ENCODE data around the gene NCAPD3.

Gene NCAPD3

DNA sequence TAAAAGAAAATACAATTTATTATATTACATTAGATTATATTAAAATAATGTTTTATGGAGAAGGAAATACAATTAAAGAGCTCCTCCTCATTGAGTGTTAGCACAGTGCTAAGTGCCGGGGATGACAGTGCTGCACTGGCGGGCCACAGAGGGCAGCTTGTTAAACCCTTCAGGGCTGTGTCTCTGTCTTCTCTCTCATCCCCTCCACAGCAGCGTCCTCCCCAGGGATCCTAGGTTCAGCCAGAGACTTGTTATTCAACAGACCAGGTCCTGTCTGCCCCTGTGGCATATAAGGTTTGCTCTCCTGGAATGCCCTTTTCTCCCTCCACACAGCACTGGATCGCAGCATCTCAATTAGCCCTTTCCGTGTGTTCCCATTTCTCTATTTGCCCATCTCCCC lies 15.2 kb upstream of the NCAPD3 start:
- H3K4me3 Mint-ChIP-seq: no peak overlapping the region
- peaks cover 11% of the 10 kb centered on the region for H3K4me1 Mint-ChIP-seq
- DNase-seq (ENCODE audit: low spot score in 2 of 2): no peak
- no peak overlapping the region for H3K27ac Mint-ChIP-seq
- peaks cover 74% of the 10 kb centered on the region for H3K36me3 Mint-ChIP-seq
- H3K9me3 Mint-ChIP-seq: no peaks in the 10 kb centered on the region
- ATAC-seq: no peak

GRCh38 chr11:134237557-134237922 lies 13.8 kb upstream of the NCAPD3 start:
- peak overlapping the region; percentile 1 for H3K27ac Mint-ChIP-seq
- no peak for ATAC-seq
- no peak for DNase-seq (ENCODE audit: low spot score in 2 of 2)
- peaks cover 59% of the 10 kb centered on the region for H3K36me3 Mint-ChIP-seq
- H3K4me3 Mint-ChIP-seq: no peak overlapping the region
- H3K4me1 Mint-ChIP-seq: peaks cover 16% of the 10 kb centered on the region
- no peaks in the 10 kb centered on the region for H3K9me3 Mint-ChIP-seq

- H3K36me3 Mint-ChIP-seq: peaks cover 54% of the 10 kb centered on the region
- peak overlapping the region; percentile 1 for H3K27ac Mint-ChIP-seq
- no peak for DNase-seq (ENCODE audit: low spot score in 2 of 2)
- no peak for ATAC-seq
- peaks cover 22% of the 10 kb centered on the region for H3K4me1 Mint-ChIP-seq
- no peaks in the 10 kb centered on the region for H3K9me3 Mint-ChIP-seq
- no peak overlapping the region for H3K4me3 Mint-ChIP-seq
Measured at GRCh38 chr11:134236834-134237556, 13.2 kb upstream of the NCAPD3 start.

- ATAC-seq (no peak), DNase-seq (ENCODE audit: low spot score in 2 of 2) (no peak)
- Mint-ChIP-seq H3K9me3 (no peaks in the 10 kb centered on the region), H3K36me3 (peaks cover 51% of the 10 kb centered on the region), H3K4me3 (no peak overlapping the region), H3K4me1 (peaks cover 33% of the 10 kb centered on the region), H3K27ac (no peak overlapping the region)
Measured at GRCh38 chr11:134235399-134235798, 11.6 kb upstream of the NCAPD3 start.

GRCh38 chr11:134233729-134234179 lies 10.0 kb upstream of the NCAPD3 start:
- no peak overlapping the region for H3K4me3 Mint-ChIP-seq
- no peak overlapping the region for H3K27ac Mint-ChIP-seq
- DNase-seq (ENCODE audit: low spot score in 2 of 2) (no peak), ATAC-seq (no peak)
- H3K36me3 Mint-ChIP-seq: peaks cover 43% of the 10 kb centered on the region
- no peaks in the 10 kb centered on the region for H3K9me3 Mint-ChIP-seq
- peaks cover 49% of the 10 kb centered on the region for H3K4me1 Mint-ChIP-seq

DNA sequence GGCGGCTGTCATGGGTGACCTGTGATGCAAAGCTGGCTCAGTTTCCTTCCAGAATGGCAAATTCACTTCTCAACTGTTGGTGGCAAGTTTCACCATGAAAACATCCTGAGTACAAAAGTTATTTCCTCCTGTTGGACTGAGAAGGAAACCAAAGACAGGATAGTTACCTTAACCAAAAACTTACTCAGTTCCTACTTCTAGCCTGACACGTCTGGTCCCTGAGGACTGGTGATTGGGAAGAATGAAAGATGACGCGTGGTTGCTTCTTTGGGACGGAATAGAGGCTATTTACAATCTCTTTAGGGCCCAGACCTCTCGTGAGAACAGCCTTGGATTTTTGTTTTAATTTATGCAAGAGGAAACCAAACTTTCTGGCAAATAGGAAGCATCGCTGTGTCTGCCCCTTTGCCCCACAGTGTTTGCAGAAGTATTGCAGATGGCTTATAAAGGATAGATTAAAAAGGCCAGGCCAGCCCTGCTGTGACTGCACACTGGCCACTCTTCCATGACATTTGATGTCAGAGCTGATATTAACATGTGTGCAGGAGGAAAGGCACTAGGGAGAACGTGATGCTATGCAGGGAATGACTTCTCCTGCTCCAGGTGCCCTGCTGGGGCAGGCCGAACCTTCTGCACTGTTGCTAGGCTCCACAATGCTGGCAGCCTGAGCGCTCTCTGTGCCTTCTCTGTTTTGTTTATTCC lies 8.3 kb upstream of the NCAPD3 start:
- peaks cover 30% of the 10 kb centered on the region for H3K36me3 Mint-ChIP-seq
- no peaks in the 10 kb centered on the region for H3K9me3 Mint-ChIP-seq
- ATAC-seq (no peak), DNase-seq (ENCODE audit: low spot score in 2 of 2) (no peak)
- H3K4me3 Mint-ChIP-seq: no peak overlapping the region
- H3K4me1 Mint-ChIP-seq: peaks cover 55% of the 10 kb centered on the region
- no peak overlapping the region for H3K27ac Mint-ChIP-seq

DNA sequence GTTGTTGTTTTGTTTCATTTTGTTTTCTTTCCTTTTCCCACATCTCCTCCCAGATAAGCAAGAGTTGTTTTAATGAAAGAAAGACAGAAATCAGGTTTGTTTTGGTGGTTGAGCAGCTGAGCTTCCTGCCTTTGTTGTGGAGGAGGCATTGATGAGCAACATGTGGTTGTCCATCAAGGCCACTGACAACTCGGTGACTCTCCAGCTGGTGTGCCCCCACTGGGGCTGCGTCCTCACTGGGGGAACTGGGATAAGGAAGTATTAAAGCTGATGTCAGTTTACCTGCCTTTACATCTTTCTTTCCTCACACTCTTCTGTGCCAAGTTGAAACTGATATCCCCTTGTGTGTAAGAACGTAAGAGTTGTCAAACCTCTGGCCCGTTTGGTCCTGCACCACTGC lies 6.6 kb upstream of the NCAPD3 start:
- DNase-seq (ENCODE audit: low spot score in 2 of 2) (no peak), ATAC-seq (no peak)
- no peaks in the 10 kb centered on the region for H3K9me3 Mint-ChIP-seq
- peaks cover 20% of the 10 kb centered on the region for H3K36me3 Mint-ChIP-seq
- H3K4me3 Mint-ChIP-seq: peak overlapping the region; percentile 39
- no peak overlapping the region for H3K27ac Mint-ChIP-seq
- H3K4me1 Mint-ChIP-seq: peaks cover 70% of the 10 kb centered on the region

DNA sequence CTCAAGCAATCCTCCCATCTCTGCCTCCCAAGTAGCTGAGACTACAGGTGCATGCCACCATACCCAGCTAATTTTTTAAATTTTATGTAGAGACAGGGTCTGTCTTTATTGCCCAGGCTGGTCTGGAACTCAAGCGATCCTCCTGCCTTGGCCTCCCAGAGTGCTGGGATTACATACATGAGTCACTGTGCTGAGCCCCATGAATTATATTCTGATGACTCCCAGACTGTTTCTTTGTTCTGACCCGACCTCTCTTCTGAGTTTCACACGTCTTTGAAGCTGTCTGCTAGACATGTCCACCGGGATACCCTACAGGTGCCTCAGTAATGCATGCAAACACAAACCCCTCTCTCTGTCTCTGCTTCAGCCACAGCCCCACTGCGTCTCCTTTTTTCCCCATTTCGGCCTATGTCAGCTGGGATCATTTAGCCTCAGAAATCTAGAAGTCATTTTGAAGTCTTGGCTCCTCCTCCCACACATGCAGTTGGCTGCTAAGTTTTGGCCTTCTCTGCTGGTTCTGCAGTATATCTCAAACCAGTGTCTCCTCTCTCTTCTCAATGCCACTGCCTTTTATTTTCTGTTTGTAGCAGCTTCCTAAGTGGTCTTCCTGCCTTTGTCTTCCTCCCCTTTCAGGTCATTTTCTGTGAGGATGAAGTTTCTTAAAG lies 5.5 kb upstream of the NCAPD3 start:
- peak overlapping the region; percentile 39 for H3K4me3 Mint-ChIP-seq
- DNase-seq (ENCODE audit: low spot score in 2 of 2) (no peak), ATAC-seq (no peak)
- H3K9me3 Mint-ChIP-seq: no peaks in the 10 kb centered on the region
- peaks cover 14% of the 10 kb centered on the region for H3K36me3 Mint-ChIP-seq
- H3K4me1 Mint-ChIP-seq: peaks cover 74% of the 10 kb centered on the region
- peak overlapping the region; percentile 70 for H3K27ac Mint-ChIP-seq

DNA sequence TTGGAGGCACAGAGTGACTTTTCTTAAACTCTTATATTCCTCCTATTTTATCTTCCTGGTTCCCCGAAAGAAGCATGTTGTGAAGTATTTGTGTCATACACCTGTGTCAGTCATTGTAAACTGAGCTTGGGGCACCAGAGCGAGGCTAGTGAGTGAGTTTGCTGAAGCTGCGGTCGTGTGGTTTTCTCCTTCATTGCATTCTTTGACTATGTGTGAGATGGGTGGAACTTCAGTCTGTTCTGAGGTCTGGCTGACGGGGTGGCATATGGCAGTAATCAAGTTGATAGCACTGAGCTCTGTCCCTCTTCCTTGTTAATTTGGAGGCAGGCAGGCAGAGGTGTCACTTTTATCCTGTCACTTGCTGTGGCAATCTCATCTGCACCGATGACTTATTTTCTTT lies 4.9 kb upstream of the NCAPD3 start:
- Mint-ChIP-seq H3K4me1 (peaks cover 74% of the 10 kb centered on the region), H3K9me3 (no peaks in the 10 kb centered on the region), H3K4me3 (peak overlapping the region; percentile 39), H3K27ac (no peak overlapping the region), H3K36me3 (peaks cover 20% of the 10 kb centered on the region)
- DNase-seq (ENCODE audit: low spot score in 2 of 2) (peak in 1 of 2 donors; percentile 59), ATAC-seq (peak; percentile 67)

- ATAC-seq: no peak
- Mint-ChIP-seq H3K9me3 (no peaks in the 10 kb centered on the region), H3K4me1 (peaks cover 78% of the 10 kb centered on the region), H3K4me3 (peak overlapping the region; percentile 95), H3K36me3 (peaks cover 38% of the 10 kb centered on the region), H3K27ac (no peak overlapping the region)
- no peak for DNase-seq (ENCODE audit: low spot score in 2 of 2)
Measured at GRCh38 chr11:134226806-134227325, 3.1 kb upstream of the NCAPD3 start.

GRCh38 chr11:134224710-134225664 lies 1.2 kb upstream of the NCAPD3 start:
- Mint-ChIP-seq H3K36me3 (peaks cover 56% of the 10 kb centered on the region), H3K27ac (peak overlapping the region; percentile 97), H3K4me1 (peaks cover 64% of the 10 kb centered on the region), H3K9me3 (no peaks in the 10 kb centered on the region), H3K4me3 (peak overlapping the region; percentile 95)
- peak; percentile 40 to 80 for DNase-seq (ENCODE audit: low spot score in 2 of 2)
- peak; percentile 48 for ATAC-seq

GRCh38 chr11:134223121-134223520 lies 646 bp downstream of the NCAPD3 start:
- H3K9me3 Mint-ChIP-seq: no peaks in the 10 kb centered on the region
- peaks cover 69% of the 10 kb centered on the region for H3K36me3 Mint-ChIP-seq
- H3K4me3 Mint-ChIP-seq: peak overlapping the region; percentile 95
- DNase-seq (ENCODE audit: low spot score in 2 of 2) (no peak), ATAC-seq (no peak)
- peak overlapping the region; percentile 97 for H3K27ac Mint-ChIP-seq
- H3K4me1 Mint-ChIP-seq: peaks cover 60% of the 10 kb centered on the region

DNA sequence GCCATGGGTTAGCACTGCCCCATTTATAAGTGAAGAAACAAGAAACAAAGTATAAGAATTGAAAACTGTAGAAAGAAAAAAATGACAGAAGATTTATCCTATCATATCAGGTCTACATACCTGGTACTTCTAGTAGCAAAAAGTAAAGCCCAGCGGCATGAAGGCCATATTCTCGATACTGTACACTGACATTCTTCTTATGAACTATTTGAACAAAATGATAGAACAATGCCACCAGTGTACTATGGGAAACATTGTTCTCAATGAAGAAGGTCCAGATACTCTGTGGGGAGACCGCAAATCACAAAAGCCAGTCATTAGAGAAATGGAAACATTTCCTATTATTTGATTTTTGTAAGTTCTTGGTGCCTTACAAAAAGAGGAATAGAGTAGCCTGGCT lies 7.0 kb downstream of the NCAPD3 start:
- H3K27ac Mint-ChIP-seq: no peak overlapping the region
- no peaks in the 10 kb centered on the region for H3K9me3 Mint-ChIP-seq
- no peak overlapping the region for H3K4me3 Mint-ChIP-seq
- H3K4me1 Mint-ChIP-seq: peaks cover 13% of the 10 kb centered on the region
- no peak for ATAC-seq
- peaks cover 85% of the 10 kb centered on the region for H3K36me3 Mint-ChIP-seq
- DNase-seq (ENCODE audit: low spot score in 2 of 2): no peak

GRCh38 chr11:134215836-134216235 lies 7.9 kb downstream of the NCAPD3 start:
- no peak overlapping the region for H3K27ac Mint-ChIP-seq
- DNase-seq (ENCODE audit: low spot score in 2 of 2): no peak
- no peaks in the 10 kb centered on the region for H3K9me3 Mint-ChIP-seq
- no peak for ATAC-seq
- peaks cover 85% of the 10 kb centered on the region for H3K36me3 Mint-ChIP-seq
- H3K4me3 Mint-ChIP-seq: no peak overlapping the region
- peaks cover 13% of the 10 kb centered on the region for H3K4me1 Mint-ChIP-seq
